ENCODE results near the gene MAP1LC3A. TPM values are rescaled to one million over a fixed set of nuclear protein-coding genes. Genes with fewer than 3 reads are reported as not detected.

The MAP1LC3A gene
- total and polyA plus RNA-seq, 2 donors = 6.8 to 37.5 TPM

DNA sequence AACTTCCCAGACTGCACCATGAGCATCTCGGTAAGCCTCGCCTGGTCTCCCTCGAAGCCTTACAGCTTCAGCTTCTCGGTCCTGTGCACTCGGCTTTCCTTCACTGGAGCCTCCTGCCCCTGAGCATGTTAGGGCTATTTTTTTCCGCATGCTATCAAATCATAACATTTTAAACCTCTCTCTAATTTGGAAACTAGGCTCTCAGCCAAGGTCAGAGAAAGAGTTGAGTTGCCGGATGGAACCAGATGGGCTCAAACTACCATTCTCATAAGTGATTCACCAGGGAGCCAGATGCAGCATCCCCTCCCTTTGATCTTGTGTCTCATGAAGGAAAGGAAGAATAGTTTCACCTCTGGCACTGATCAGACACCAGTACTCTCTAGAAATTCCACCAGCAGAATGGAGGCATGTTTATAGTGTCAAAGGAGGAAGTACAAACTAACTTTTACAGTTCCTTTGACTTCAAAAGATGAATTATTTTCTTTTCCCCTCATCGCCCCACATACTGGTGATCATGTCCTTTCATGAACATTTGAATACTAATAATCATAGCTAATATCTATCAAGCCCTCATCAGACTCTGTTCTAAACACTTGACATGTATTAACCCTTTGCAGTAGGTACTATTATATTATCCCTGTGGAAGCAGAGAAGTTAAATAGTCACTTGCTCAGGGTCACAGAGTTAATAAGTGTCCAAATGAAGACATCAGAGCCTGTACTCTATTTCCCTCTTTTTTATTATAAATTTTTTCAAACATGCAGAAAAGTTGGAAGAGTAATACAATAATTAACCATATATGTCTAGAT, 46.7 kb downstream of the MAP1LC3A start:
- no peak overlapping the region for H3K4me3 ChIP-seq (ENCODE audit: low read length in 2 of 2)
- no peaks in the 10 kb centered on the region for H3K27me3 ChIP-seq (ENCODE audit: control insufficient read depth in 2 of 2, insufficient read depth in 1 of 2, low read length in 1 of 2)
- no peak overlapping the region for H3K27ac ChIP-seq (ENCODE audit: low read depth in 1 of 2, low read length in 1 of 2)
- no peaks in the 10 kb centered on the region for H3K4me1 ChIP-seq (ENCODE audit: control insufficient read depth in 2 of 2, insufficient read depth in 2 of 2, low read length in 2 of 2)
- H3K36me3 ChIP-seq (ENCODE audit: control insufficient read depth in 2 of 2, insufficient read depth in 2 of 2, low read length in 1 of 2) = no peaks in the 10 kb centered on the region
- 91% methylated on average over 8 of the region's 8 CpGs for WGBS
- DNase-seq (ENCODE audit: low read depth in 6 of 9, low spot score in 9 of 9) = peak in 2 of 9 donors; percentile 5 to 16
- H3K9me3 ChIP-seq (ENCODE audit: control insufficient read depth in 2 of 2, insufficient read depth in 1 of 2, low read length in 1 of 2) = no peaks in the 10 kb centered on the region

- DNase-seq (ENCODE audit: low read depth in 6 of 9, low spot score in 9 of 9) = no peak
- Histone ChIP-seq H3K9me3 (ENCODE audit: control insufficient read depth in 2 of 2, insufficient read depth in 1 of 2, low read length in 1 of 2) (no peaks in the 10 kb centered on the region), H3K36me3 (ENCODE audit: control insufficient read depth in 2 of 2, insufficient read depth in 2 of 2, low read length in 1 of 2) (no peaks in the 10 kb centered on the region), H3K27me3 (ENCODE audit: control insufficient read depth in 2 of 2, insufficient read depth in 1 of 2, low read length in 1 of 2) (no peaks in the 10 kb centered on the region), H3K4me1 (ENCODE audit: control insufficient read depth in 2 of 2, insufficient read depth in 2 of 2, low read length in 2 of 2) (no peaks in the 10 kb centered on the region), H3K27ac (ENCODE audit: low read depth in 1 of 2, low read length in 1 of 2) (no peak overlapping the region), H3K4me3 (ENCODE audit: low read length in 2 of 2) (no peak overlapping the region)
- 99% methylated on average over 7 of the region's 7 CpGs for WGBS
Measured at GRCh38 chr20:34607066-34607465, 48.5 kb downstream of the MAP1LC3A start.

Other genes starting within 250 kb of the MAP1LC3A start
- gene ITCH, start 195.4 kb upstream of the MAP1LC3A start, total RNA-seq = 36.3 TPM
- 16.0 TPM for gene ITCH, start 195.4 kb upstream of the MAP1LC3A start, polyA plus RNA-seq
- gene DYNLRB1, start 42.3 kb upstream of the MAP1LC3A start, total RNA-seq = 70.9 TPM
- gene DYNLRB1, start 42.3 kb upstream of the MAP1LC3A start, polyA plus RNA-seq = 226 TPM
- gene PIGU, start 118.4 kb downstream of the MAP1LC3A start, total RNA-seq = 10.0 TPM
- 15.5 TPM for gene PIGU, start 118.4 kb downstream of the MAP1LC3A start, polyA plus RNA-seq
- gene TP53INP2, start 145.6 kb downstream of the MAP1LC3A start, total RNA-seq = 0.33 TPM
- gene TP53INP2, start 145.6 kb downstream of the MAP1LC3A start, polyA plus RNA-seq = 5.7 TPM